HepG2 (cell line): ENCODE results near the gene HLA-DMB. TPM values are rescaled to one million over a fixed set of nuclear protein-coding genes. Genes with fewer than 3 reads are reported as not detected.

Source experiments
- CEBPZ ChIP-seq: IDR thresholded peaks from 2 replicates; pipeline ENCODE4 v1.6.1; 2012; ENCODE audit warnings: low read length, improper control_type of control experiment
- CHCHD3 ChIP-seq: sonication (generic); formaldehyde crosslinking; IDR thresholded peaks from 2 replicates; pipeline ENCODE4 v1.8.0; 2022; ENCODE audit warnings: mild to moderate bottlenecking, missing genetic modification reagents, moderate library complexity
- DR1 ChIP-seq: sonication (generic); formaldehyde crosslinking; IDR thresholded peaks from 2 replicates; pipeline ENCODE4 v1.8.0; 2021; ENCODE audit warnings: mild to moderate bottlenecking, missing genetic modification reagents, inconsistent platforms
- HDAC2 ChIP-seq: sonication (generic); formaldehyde crosslinking; IDR thresholded peaks from 2 replicates; pipeline ENCODE4 v1.4.0; 2020; ENCODE audit warnings: missing genetic modification reagents
- HMGXB3 ChIP-seq: sonication (generic); formaldehyde crosslinking; IDR thresholded peaks from 2 replicates; pipeline ENCODE4 v1.4.0; 2020; ENCODE audit warnings: missing genetic modification reagents, borderline replicate concordance
- HOXA7 ChIP-seq: sonication (generic); formaldehyde crosslinking; IDR thresholded peaks from 2 replicates; pipeline ENCODE4 v1.8.1; 2022; ENCODE audit warnings: mild to moderate bottlenecking, missing genetic modification reagents, moderate library complexity
- HOXD1 ChIP-seq: sonication (generic); formaldehyde crosslinking; IDR thresholded peaks from 2 replicates; pipeline ENCODE4 v1.5.0; 2020; ENCODE audit warnings: missing genetic modification reagents
- IKZF1 ChIP-seq: fragments of 450-650 bp; IDR thresholded peaks from 2 replicates; pipeline ENCODE4 v1.7.1; 2016
- KDM6A ChIP-seq: IDR thresholded peaks from 2 replicates; pipeline ENCODE4 v1.6.1; 2016; ENCODE audit warnings: low read depth
- MXI1 ChIP-seq: IDR thresholded peaks from 3 replicates; pipeline ENCODE4 v1.6.1; 2012; ENCODE audit warnings: low read depth, low read length, inconsistent platforms, borderline replicate concordance
- PAX8 ChIP-seq: sonication (generic); formaldehyde crosslinking; IDR thresholded peaks from 2 replicates; pipeline ENCODE4 v1.8.0; 2022; ENCODE audit warnings: mild to moderate bottlenecking, missing genetic modification reagents, borderline replicate concordance
- PHF5A ChIP-seq: IDR thresholded peaks from one replicate; pipeline ENCODE4 v1.6.1; 2018; ENCODE audit warnings: low read depth, missing genetic modification reagents; ENCODE audit not compliant: unreplicated experiment
- TERF1 ChIP-seq: sonication (generic); formaldehyde crosslinking; IDR thresholded peaks from 2 replicates; pipeline ENCODE4 v1.8.0; 2022; ENCODE audit warnings: mild to moderate bottlenecking, missing genetic modification reagents, moderate library complexity
- UBTF ChIP-seq: sonication (generic); formaldehyde crosslinking; IDR thresholded peaks from 2 replicates; pipeline ENCODE4 v1.4.0; 2020; ENCODE audit warnings: mild to moderate bottlenecking, missing genetic modification reagents
- WIZ ChIP-seq: sonication (generic); formaldehyde crosslinking; IDR thresholded peaks from 2 replicates; pipeline ENCODE4 v1.5.1; 2020; ENCODE audit warnings: mild to moderate bottlenecking, missing genetic modification reagents
- ZFX ChIP-seq: sonication (generic); formaldehyde crosslinking; IDR thresholded peaks from 2 replicates; pipeline ENCODE4 v1.4.0; 2020; ENCODE audit warnings: mild to moderate bottlenecking, low read depth, missing genetic modification reagents, moderate library complexity
- ZMYM2 ChIP-seq: sonication (generic); formaldehyde crosslinking; IDR thresholded peaks from 2 replicates; pipeline ENCODE4 v1.8.0; 2022; ENCODE audit warnings: mild to moderate bottlenecking, missing genetic modification reagents
- ZNF841 ChIP-seq: sonication (generic); formaldehyde crosslinking; IDR thresholded peaks from 2 replicates; pipeline ENCODE4 v1.8.1; 2023; ENCODE audit warnings: missing genetic modification reagents, borderline replicate concordance
- polyA plus RNA-seq, 8 experiments: library from polyadenylated mRNA; depleted of rRNA in 3 of 8; stranded (reverse) in 7 of 8; unstranded in 1 of 8; fragments of >200 nt; fragmentation: Illumina TruSeq in 4 of 8; extraction: Trizol in 4 of 8; gene quantifications; 2 replicates each; pipeline versions ENCODE4 v1.2.1 to v1.2.3, GENCODE V29; 2011 to 2016; ENCODE audit warnings: low read depth in 4 of 8, missing spikeins in 1 of 8, mixed read lengths in 1 of 8; ENCODE audit not compliant: insufficient read depth in 1 of 8
- total RNA-seq, 5 experiments: library from RNA; depleted of rRNA; stranded (reverse); fragments of >200 nt; fragmentation: Illumina TruSeq; extraction: Trizol; gene quantifications; 2 replicates each; pipeline ENCODE4 v1.2.3, GENCODE V29; 2016; ENCODE audit warnings: low read depth in 1 of 5

The HLA-DMB gene
- total and polyA plus RNA-seq, 2 of the 13 experiments (the other 11 are each of a cell fraction or from before 2014, with no cell fraction given), result not detected

DNA sequence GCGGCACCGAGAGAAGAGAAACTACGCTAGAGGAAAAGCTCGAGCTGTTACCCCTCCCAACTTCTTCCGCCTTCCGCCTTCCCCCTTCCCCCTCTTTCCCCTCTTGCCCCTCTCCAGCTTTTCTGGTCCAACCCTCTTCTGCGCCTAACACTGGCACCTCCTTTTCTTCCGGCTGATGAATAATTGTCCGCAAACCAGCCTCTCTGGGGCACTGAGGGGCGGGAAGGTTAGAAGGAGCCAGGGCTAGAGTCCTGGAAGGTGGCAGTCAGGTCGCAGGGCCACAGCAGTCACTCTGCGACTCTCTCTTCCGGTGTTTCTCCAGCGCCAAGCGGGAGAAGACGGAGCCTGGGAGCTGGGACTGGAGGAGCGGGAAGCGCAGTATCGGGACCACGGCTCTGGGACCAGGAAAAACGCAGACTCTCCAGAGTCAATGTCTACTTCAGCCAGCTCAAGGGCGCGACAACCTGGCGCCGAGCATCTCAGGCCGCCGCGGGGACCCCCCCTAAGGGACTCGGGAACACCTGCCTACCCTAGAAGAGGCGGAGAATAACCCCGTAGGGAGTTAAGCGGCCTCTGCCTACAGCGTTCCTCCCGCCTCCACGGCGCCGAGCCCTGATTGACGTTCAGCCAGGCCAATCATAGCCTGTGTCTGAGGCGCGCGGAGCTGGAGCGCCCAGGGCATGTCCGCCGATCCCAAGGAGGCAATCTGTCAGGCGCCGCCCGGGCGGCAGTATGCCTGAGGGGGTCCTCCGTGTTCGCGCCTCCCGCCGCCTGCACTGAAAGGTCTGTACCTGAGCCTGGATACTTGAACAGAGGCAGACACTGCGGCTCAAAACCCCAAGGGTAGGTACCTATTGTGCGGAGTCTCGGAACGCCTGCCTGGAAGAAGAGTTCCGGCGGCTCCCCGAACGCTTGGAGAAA is 46.5 kb downstream of the HLA-DMB start (continued):
- TF ChIP-seq MXI1 (peak; percentile 60; the same call in 1 of the 3 replicates), CHCHD3 (no peak), KDM6A (CRISPR knock-in tag) (no peak), PAX8 (peak; percentile 48; the same call in 1 of the 2 replicates), HDAC2 (no peak; the same call in 1 of the 2 replicates), TERF1 (0 out of 2 replicates have a peak, but pooled peaks have one; percentile 78), WIZ (CRISPR knock-in tag) (peak; percentile 79), ZNF841 (CRISPR knock-in tag) (no peak), UBTF (CRISPR knock-in tag) (peak; percentile 90), HOXA7 (no peak), HOXD1 (CRISPR knock-in tag) (peak; percentile 77), PHF5A (CRISPR knock-in tag) (no peak), HMGXB3 (CRISPR knock-in tag) (0 out of 2 replicates have a peak, but pooled peaks have one; percentile 21), DR1 (peak; percentile 70), IKZF1 (no peak), ZMYM2 (CRISPR knock-in tag) (peak; percentile 33; the same call in 1 of the 2 replicates), CEBPZ (no peak), ZFX (CRISPR knock-in tag) (peak; percentile 84)
